GM19035 (cell line): Measurements from ENCODE around the gene AGBL5.
A peak's percentile ranks its signal among the peaks of the same experiment; 100 is the strongest.
"Not testable (repeated sequence)": the region's sequence is repeated elsewhere in the genome, so short reads cannot be mapped to it uniquely, and the experiment has no call there.

Experiments used
- ATAC-seq: cut with Tn5 transposase; IDR thresholded peaks from one replicate; pipeline ENCODE4 v1.9.1; 2021; ENCODE audit not compliant: unreplicated experiment

Gene AGBL5

GRCh38 chr2:27051902-27052645 lies 606 bp downstream of the AGBL5 start:
- ATAC-seq: no peak

- no peak for ATAC-seq
Measured at GRCh38 chr2:27053321-27053720, 1.9 kb downstream of the AGBL5 start.

- no peak for ATAC-seq
Measured at GRCh38 chr2:27053776-27054175, 2.3 kb downstream of the AGBL5 start.

DNA sequence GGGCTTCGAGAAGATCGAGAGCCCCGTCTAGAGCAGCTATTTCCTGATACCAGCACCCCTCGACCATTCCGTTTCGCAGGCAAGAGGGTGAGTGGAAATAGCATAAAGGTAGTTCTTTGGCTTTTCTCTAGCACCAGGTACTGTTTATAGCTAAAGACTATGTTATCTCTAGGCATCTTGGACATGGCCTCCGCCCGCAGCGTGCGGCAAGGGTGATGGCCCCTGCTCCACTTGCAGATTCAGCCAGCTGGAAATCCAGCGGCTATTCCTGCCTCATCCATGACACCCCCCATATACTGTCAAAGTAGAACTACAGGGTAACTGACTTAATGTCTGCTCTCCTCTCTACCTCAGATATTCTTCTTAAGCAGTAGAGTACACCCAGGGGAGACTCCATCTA lies 3.3 kb downstream of the AGBL5 start:
- no peak for ATAC-seq

GRCh38 chr2:27057184-27057583 lies 5.7 kb downstream of the AGBL5 start:
- no peak for ATAC-seq

- no peak for ATAC-seq
Measured at GRCh38 chr2:27058210-27058609, 6.7 kb downstream of the AGBL5 start.

- no peak for ATAC-seq
Measured at GRCh38 chr2:27059141-27059820, 7.8 kb downstream of the AGBL5 start.

DNA sequence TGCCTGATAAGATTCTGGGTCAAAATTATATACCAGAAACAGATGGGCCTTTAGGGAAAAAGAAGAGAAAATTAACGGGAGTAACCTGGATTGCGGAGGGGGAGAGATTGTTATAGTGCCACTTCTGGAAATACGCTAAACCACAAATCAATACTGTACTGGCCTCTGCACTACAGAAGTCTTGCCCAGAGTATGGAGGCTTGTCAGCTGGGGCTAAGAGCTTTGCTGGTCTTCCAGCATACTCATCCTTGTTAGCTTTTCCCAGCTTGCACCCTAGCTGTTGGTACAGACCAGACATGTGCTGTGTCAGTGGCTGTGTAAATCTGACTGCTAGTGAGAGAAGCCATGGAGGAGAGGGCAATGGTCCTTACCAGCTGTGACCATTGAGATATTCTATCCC lies 8.9 kb downstream of the AGBL5 start:
- ATAC-seq: no peak

DNA sequence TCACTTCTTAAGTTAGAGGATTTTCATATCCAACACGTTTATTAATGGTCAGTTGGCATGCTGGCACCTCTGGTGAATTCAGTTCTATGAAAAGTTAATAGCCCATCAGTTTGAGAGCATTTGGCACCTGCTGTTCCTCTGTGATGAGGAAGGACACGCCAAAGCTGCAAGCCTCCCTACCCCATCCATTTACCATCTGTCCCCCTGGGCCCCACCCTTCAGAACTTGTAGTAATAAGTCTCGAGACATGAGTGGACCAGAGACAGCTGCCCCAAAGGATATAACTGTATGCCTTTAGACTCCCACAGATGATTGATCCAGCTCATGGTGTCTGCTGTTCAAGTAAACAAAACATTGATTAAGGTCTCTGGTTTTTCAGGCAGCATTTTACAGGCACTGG lies 13.7 kb downstream of the AGBL5 start:
- ATAC-seq: no peak

DNA sequence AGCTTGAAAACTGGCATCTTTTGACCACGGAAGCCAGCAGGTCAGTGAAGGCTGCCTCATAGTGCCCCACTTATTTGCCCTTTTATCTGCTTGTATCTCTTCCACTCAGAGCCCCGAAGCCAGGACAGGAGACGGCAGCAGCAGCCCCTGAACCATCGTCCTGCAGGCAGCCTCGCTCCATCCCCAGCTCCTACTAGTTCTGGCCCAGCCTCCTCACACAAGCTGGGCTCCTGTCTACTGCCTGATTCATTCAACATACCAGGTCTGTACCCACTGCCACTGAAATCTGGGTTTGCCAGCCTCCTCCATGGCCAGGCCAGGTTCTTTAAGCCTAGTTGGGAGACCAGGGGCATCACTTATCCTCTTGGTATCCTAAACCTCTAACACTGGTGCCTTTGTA lies 15.9 kb downstream of the AGBL5 start:
- ATAC-seq: no peak

DNA sequence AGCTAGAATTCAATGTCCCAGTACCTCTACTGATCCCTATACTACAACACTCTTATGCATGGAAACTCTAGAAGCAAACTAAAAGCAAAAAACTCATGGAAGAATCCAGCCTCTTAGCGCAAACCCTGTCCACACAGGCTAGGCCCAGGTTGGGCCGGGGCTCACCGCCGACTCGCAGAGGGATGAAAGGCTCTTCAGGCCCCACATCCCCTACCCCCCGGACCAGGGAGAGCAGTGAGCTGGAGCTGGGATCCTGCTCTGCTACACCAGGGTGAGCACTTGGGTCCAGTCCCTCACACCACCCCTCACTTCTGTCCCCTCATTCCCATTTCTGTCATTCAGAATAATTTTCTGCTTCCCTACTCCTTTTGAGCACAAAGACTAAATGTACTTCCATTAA lies 18.0 kb downstream of the AGBL5 start:
- no peak for ATAC-seq

- ATAC-seq: no peak
Measured at GRCh38 chr2:27069961-27070618, 18.6 kb downstream of the AGBL5 start.

DNA sequence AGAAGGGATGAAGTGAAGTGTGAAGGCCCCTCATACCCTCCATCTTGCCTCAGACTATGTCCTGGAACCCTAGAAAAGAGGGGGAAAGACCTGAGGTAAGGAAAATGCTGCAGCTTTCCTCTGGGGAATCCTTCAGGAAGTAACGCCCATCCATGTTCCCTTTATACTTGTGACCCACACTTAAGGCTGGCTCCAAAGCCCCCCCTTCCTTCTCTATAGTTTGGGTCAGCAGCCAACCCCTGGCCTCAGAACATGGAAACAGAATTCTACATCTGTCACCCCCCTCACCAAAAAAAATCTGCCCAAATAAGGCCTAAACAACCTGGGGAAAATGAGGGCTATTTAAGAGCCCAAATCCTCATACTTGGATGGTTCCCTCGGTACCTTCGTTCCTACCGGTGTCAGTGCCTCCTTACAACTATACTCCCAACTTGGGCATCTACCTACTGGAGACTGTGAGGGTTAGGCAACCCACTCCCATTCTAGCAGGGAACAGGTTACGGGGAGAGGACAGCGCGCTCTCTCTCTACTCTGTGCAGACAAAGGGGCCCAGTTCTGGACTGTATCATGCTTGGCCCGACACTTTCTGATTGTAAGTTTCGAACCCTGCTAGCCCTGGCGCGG lies 19.3 kb downstream of the AGBL5 start:
- no peak for ATAC-seq

- ATAC-seq: peak; percentile 84
Measured at GRCh38 chr2:27071277-27071989, 20.0 kb downstream of the AGBL5 start, which contains the start of gene OST4. Gene OST4 (minus strand): TSS chr2:27071654.

DNA sequence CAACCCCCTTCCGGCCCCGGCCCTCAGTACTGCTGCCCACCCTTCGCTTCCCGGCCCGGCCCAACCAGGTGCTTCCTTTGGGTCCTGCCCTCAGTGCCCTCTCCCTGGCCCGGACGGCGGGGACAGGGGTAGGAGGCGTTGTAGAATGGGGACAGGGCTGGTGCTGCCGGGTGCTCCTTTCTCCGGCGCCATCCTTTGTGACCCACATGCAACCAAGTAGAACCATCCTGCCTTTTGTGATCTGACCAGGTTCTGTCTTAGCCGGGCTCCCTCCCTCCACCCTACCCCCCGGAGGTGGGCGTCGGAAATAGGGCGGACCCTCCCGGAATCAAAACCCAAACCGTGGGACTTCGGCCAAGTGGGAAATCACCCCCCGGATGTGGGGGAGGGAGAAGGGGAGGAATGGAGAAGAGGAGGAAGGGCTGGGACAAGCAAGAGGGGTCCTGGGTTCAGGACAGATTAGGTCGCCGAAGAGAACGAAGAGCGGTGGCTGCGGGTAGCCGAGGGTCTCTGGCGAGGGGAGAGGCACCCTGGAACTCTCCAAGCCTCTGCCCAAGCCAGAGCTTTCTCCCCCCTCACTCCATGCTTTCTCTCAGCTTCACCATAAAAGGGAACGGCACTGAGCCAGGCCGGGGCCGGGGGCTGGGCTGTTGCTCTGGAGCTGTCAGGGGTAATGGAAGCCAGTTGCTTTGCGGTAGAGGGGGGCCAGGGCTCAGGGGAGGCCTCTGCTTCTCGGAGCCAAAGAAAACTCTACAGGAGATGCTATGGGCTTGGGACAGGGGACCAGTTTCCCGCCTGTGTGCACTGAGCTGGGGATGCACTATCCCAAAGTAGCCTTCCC lies 20.7 kb downstream of the AGBL5 start:
- ATAC-seq: peak; percentile 33

DNA sequence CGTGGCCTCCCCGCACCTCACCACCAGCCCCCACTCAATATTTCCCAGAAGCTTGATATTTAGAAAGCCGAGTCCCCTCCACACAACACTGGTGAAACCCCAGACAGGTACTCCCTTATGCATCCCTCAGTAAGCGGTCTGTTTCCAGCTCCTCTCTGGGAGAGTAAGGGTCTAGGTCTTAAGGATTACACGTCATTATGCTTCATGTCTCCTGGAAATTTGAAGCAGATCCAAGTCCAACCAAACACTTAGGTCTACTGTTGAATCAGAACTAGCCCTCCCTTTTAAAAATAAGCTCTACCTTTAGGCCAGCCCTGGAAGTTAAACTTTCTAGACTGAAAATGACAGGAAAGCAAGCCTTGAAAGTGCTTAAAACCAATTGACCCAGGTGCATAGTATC lies 21.5 kb downstream of the AGBL5 start:
- ATAC-seq: no peak

DNA sequence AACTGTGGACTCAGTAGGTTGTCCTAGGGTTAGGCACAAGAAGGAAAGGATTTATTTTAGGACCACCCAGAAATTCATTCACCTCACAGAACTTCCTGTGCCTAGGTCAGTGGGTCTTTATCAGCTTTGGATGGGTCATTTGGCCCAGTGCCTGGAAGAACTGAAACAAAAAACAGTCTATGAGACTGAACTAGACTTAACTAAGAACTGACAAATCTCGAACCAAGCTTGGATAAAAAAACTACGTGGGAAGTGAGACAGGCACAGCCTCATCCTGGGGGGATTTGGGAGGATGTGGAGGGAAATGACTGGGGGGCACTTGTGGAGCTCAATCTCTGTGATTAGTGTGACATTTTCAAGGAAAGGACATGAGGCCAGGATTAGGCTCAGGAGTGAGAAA lies 22.3 kb downstream of the AGBL5 start:
- no peak for ATAC-seq

GRCh38 chr2:27074738-27075565 lies 23.5 kb downstream of the AGBL5 start:
- ATAC-seq: no peak

GRCh38 chr2:27075566-27075871 lies 24.1 kb downstream of the AGBL5 start:
- ATAC-seq: not testable (repeated sequence)
